Osteoblast (primary cell): ENCODE data around the gene CACNG5. TPM values are rescaled to one million over a fixed set of nuclear protein-coding genes. Genes with fewer than 3 reads are reported as not detected.

Source experiments
- DNase-seq: peaks from one replicate; pipeline ENCODE4 v3.0.0; 2011; ENCODE audit warnings: low spot score, mixed read lengths; ENCODE audit not compliant: insufficient read length; ENCODE audit errors: missing footprints
- H2AFZ ChIP-seq: 2 replicates; pipeline ENCODE4 v1.6.0; 2011; ENCODE audit warnings: mild to moderate bottlenecking, low read length
- H3K27ac ChIP-seq: 2 replicates; pipeline ENCODE4 v1.5.1; 2011; ENCODE audit warnings: mild to moderate bottlenecking, low read depth, low read length, moderate library complexity
- H3K27me3 ChIP-seq: 2 replicates; pipeline ENCODE4 v1.6.0; 2012; ENCODE audit warnings: mild to moderate bottlenecking, control low read depth, inconsistent platforms, low read length, moderate library complexity; ENCODE audit not compliant: insufficient read depth
- H3K36me3 ChIP-seq: 2 replicates; pipeline ENCODE4 v1.5.1; 2011; ENCODE audit warnings: mild to moderate bottlenecking, low read length, control low read depth, moderate library complexity; ENCODE audit not compliant: insufficient read depth
- H3K4me1 ChIP-seq: 2 replicates; pipeline ENCODE4 v1.5.1; 2011; ENCODE audit warnings: mild to moderate bottlenecking, low read length, control low read depth, moderate library complexity; ENCODE audit not compliant: insufficient read depth
- H3K4me2 ChIP-seq: 2 replicates; pipeline ENCODE4 v1.6.0; 2011; ENCODE audit warnings: mild to moderate bottlenecking, low read length; ENCODE audit not compliant: insufficient read depth
- H3K4me3 ChIP-seq: fragments of 200-600 bp; sonication (generic); 3 replicates; pipeline ENCODE4 v1.5.1; 2012; ENCODE audit warnings: mild to moderate bottlenecking, low read length, inconsistent platforms; ENCODE audit not compliant: insufficient read depth
- H3K79me2 ChIP-seq: 2 replicates; pipeline ENCODE4 v1.6.0; 2012; ENCODE audit warnings: mild to moderate bottlenecking, low read length, control low read depth, inconsistent platforms; ENCODE audit not compliant: insufficient read depth
- H3K9me3 ChIP-seq: 2 replicates; pipeline ENCODE4 v1.5.1; 2011; ENCODE audit warnings: low read depth, low read length, control low read depth
- H4K20me1 ChIP-seq: 2 replicates; pipeline ENCODE4 v1.6.0; 2012; ENCODE audit warnings: mild to moderate bottlenecking, low read length, control low read depth; ENCODE audit not compliant: insufficient read depth
- total RNA-seq: library from RNA; depleted of rRNA; stranded (reverse); fragments of >200 nt; gene quantifications from 2 replicates; pipeline ENCODE4 v1.2.3, GENCODE V29; 2012
- TF ChIP-seq, protein P1 (sequence below): IDR thresholded peaks from 2 replicates; pipeline ENCODE4 v1.5.1; 2011; ENCODE audit warnings: mild to moderate bottlenecking, low read depth, low read length, moderate library complexity; ENCODE audit errors: extremely low read depth

CACNG5 gene
- total RNA-seq, 1 donor, result not detected

DNA sequence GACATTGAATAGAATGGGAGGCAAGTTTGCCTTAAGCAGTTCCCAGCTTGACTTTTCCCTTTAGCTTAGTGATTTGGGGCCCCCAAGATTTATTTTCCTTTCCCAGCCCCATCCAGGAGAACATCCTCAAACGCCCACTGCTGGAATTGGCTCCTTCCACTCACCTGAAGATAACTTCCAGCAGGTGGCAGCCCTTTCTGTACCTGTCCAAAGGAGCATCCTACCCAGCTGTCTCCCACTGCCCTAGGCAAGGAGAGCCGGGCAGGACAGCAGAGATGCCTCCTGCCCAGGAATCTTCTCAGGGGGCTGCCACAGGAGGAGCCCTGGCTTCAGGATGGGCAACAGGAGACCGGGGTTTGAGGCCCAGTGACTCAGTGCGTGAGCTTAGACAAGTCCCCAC lies 6.4 kb downstream of the CACNG5 start:
- no peaks in the 10 kb centered on the region for H3K79me2 ChIP-seq
- H3K9me3 ChIP-seq, result no peaks in the 10 kb centered on the region
- TF ChIP-seq, protein P1, sequence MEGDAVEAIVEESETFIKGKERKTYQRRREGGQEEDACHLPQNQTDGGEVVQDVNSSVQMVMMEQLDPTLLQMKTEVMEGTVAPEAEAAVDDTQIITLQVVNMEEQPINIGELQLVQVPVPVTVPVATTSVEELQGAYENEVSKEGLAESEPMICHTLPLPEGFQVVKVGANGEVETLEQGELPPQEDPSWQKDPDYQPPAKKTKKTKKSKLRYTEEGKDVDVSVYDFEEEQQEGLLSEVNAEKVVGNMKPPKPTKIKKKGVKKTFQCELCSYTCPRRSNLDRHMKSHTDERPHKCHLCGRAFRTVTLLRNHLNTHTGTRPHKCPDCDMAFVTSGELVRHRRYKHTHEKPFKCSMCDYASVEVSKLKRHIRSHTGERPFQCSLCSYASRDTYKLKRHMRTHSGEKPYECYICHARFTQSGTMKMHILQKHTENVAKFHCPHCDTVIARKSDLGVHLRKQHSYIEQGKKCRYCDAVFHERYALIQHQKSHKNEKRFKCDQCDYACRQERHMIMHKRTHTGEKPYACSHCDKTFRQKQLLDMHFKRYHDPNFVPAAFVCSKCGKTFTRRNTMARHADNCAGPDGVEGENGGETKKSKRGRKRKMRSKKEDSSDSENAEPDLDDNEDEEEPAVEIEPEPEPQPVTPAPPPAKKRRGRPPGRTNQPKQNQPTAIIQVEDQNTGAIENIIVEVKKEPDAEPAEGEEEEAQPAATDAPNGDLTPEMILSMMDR, result no peak
- no peaks in the 10 kb centered on the region for H4K20me1 ChIP-seq
- no peak for DNase-seq
- H2AFZ ChIP-seq, result no peak overlapping the region
- H3K4me1 ChIP-seq, result no peaks in the 10 kb centered on the region
- peaks cover 18% of the 10 kb centered on the region for H3K27me3 ChIP-seq
- no peaks in the 10 kb centered on the region for H3K36me3 ChIP-seq
- no peak overlapping the region for H3K27ac ChIP-seq
- no peak overlapping the region for H3K4me3 ChIP-seq
- no peak overlapping the region for H3K4me2 ChIP-seq

- no peak for DNase-seq
- H3K36me3 ChIP-seq, result no peaks in the 10 kb centered on the region
- no peak overlapping the region for H3K4me2 ChIP-seq
- no peaks in the 10 kb centered on the region for H3K9me3 ChIP-seq
- H3K79me2 ChIP-seq, result no peaks in the 10 kb centered on the region
- H4K20me1 ChIP-seq, result no peaks in the 10 kb centered on the region
- H2AFZ ChIP-seq, result no peak overlapping the region
- no peak overlapping the region for H3K27ac ChIP-seq
- TF ChIP-seq, protein P1, result no peak
- peaks cover 14% of the 10 kb centered on the region for H3K27me3 ChIP-seq
- no peaks in the 10 kb centered on the region for H3K4me1 ChIP-seq
- H3K4me3 ChIP-seq, result no peak overlapping the region
Measured at GRCh38 chr17:66841744-66842143, 6.8 kb downstream of the CACNG5 start.

DNA sequence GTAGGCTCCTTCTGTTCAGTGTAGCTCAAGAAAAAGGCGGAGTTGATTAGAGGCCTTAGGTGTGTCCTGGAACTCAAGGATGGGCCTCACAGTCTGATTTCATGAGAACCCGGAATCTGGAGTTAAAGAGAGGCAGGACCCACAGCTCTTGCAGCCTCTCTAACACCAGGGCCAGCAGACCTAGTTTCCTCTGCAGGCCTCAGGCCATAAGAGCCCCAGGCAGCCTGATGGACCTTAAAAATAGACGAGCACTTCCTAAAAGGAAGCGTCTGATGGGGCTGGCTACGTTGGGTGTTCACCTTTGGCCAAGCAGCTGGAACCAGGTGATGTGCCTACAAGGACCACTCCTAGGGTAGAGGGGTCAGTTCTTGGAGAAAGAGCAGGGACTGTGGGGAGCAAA lies 7.6 kb downstream of the CACNG5 start:
- Histone ChIP-seq H3K36me3 (no peaks in the 10 kb centered on the region), H3K27me3 (peaks cover 6% of the 10 kb centered on the region), H3K27ac (no peak overlapping the region), H3K79me2 (no peaks in the 10 kb centered on the region), H3K9me3 (no peaks in the 10 kb centered on the region), H3K4me3 (no peak overlapping the region), H4K20me1 (no peaks in the 10 kb centered on the region), H3K4me2 (no peak overlapping the region), H2AFZ (no peak overlapping the region), H3K4me1 (no peaks in the 10 kb centered on the region)
- TF ChIP-seq, protein P1, result no peak
- DNase-seq, result no peak

DNA sequence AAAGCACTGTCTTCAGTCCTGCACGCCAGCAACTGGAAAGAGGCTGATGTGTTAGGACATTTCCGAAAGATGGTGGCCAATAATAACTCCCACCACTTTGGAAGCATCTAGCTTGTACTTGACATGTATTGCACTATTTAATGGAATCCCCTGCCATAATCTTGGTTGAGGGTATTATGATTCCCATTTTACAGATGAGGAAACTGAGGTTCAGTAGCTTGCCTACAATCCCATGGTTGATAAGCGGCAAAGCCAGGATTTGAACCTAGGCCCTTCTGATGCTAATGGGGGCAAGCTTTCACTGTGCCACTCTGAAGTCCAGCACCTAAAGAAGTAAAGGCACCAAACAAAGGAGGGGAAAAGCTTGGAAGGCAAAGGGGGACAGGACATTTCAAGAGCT lies 8.0 kb downstream of the CACNG5 start:
- Histone ChIP-seq H2AFZ (no peak overlapping the region), H3K4me3 (no peak overlapping the region), H3K4me2 (no peak overlapping the region), H3K27ac (no peak overlapping the region), H3K36me3 (no peaks in the 10 kb centered on the region), H3K79me2 (no peaks in the 10 kb centered on the region), H3K4me1 (no peaks in the 10 kb centered on the region), H3K9me3 (no peaks in the 10 kb centered on the region), H3K27me3 (peaks cover 4% of the 10 kb centered on the region), H4K20me1 (no peaks in the 10 kb centered on the region)
- TF ChIP-seq, protein P1, result no peak
- DNase-seq, result no peak
